Heart left ventricle (tissue), 13 donors: ENCODE measurements around the gene THOC5.

Experiments
- POLR2A ChIP-seq, 2 donors: fragments of 450-650 bp; IDR thresholded peaks; one replicate each; pipeline ENCODE4 v1.6.1; 2017; ENCODE audit warnings: antibody characterized with exemption in 2 of 2, mild to moderate bottlenecking in 2 of 2, moderate library complexity in 2 of 2
- TF ChIP-seq, protein P1 (sequence below), 12 donors: fragments of 200-600 bp; sonication (generic) in 4 of 12; IDR thresholded peaks; one replicate each; pipeline versions ENCODE4 v1.5.0 to v1.8.0; 2018 to 2022; ENCODE audit warnings: antibody characterized with exemption in 12 of 12, mild to moderate bottlenecking in 5 of 12
- donor health status: ischemic (EF 13 %, LVEDD 7.1; RV severe dilation, severe dysfunction).
- donor health status: DM: no; HTN: yes; CAD: no.
- donor health status: DM: no; HTN: no; CAD: no.
- donor health status: ischemic (EF 25% LVEDD 6.9; RV normal size, moderate dysfunction).
- donor health status: ischemic (EF 25% LVEDD 5.7; RV mildly dilated, moderate dysfunction).
- donor health status: ischemic (EF 35%, LVEDD 5.7; RV mildly dilated, moderate dysfunction).
- donor health status: nonischemic (EF 11% LVEDD 7.7; RV severe dilation, severe dysfunction).
- donor health status: DM: yes; HTN: yes; CAD: no.
- donor health status: PGD.
- donor health status: ischemic (EF 29% LVEDD 5.4; RV normal size, mild dysfunction).
- donor health status: nonischemic (EF 23%, LVEDD 6.1; RV moderate dilation, normal function).

DNA sequence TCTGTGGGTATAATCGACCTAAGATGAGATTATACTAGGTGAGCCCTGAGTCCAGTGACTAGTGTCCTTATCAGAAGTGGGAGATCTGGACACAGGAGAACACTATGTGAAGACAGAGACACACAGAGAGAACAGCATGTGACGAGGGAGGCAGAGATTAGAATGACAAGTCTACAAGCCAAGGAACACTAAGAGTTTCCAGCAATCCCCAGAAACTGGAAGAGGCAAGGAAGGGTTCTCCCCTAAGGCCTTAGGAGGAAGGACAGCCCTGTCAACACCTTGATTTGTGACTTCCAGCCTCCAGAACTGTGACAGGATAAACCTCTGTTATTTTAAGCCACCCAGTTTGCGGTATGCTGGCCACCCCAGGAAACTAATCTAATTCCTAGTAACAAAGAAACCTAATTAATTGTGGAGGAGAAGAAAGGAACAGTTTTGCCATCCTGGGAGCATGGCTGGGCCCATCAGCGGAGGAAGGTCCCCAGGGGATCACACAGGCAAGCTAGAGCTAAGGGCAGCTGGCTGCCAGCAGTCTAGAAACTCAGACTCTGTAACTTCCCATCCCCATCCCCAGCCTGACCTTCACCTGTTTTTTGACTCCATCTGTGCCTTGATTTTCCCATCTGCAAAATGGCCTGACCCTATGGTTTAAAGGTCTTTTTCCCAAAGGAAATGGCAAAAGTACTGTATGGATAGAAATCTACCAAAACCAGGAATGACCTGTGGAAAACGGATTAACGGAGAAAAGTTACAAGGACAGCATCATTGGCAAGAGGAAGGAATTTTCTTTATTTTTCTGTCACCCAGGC is 10.3 kb upstream of the THOC5 start:
- TF ChIP-seq, protein P1, sequence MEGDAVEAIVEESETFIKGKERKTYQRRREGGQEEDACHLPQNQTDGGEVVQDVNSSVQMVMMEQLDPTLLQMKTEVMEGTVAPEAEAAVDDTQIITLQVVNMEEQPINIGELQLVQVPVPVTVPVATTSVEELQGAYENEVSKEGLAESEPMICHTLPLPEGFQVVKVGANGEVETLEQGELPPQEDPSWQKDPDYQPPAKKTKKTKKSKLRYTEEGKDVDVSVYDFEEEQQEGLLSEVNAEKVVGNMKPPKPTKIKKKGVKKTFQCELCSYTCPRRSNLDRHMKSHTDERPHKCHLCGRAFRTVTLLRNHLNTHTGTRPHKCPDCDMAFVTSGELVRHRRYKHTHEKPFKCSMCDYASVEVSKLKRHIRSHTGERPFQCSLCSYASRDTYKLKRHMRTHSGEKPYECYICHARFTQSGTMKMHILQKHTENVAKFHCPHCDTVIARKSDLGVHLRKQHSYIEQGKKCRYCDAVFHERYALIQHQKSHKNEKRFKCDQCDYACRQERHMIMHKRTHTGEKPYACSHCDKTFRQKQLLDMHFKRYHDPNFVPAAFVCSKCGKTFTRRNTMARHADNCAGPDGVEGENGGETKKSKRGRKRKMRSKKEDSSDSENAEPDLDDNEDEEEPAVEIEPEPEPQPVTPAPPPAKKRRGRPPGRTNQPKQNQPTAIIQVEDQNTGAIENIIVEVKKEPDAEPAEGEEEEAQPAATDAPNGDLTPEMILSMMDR (IDR thresholded peaks at IDR 0.05) = no peak
- no peak for TF ChIP-seq POLR2A (IDR thresholded peaks at IDR 0.05)
